ENCODE data around the gene SSU72.
"Not testable (repeated sequence)": the region's sequence is repeated elsewhere in the genome, so short reads cannot be mapped to it uniquely, and the experiment has no call there.

Gene SSU72

DNA sequence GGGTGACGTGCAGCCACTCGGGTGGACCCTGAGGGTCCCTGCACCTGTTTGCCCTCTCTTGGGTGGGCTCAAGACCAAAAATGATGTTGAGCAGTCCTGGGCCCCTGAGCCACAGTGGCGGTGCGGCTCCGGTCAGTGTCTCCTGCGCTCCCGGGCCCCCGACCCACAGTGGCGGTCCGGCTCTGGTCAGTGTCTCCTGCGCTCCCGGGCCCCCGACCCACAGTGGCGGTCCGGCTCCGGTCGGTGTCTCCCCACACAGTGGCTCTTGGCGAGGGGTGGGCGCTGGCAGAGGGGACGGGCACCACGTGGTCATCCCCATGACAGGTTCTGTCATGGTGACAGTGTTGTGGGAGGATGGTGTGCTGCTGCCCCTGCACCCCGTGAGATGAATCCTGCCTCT, 80.4 kb downstream of the SSU72 start:
- DNase-seq = not testable (repeated sequence)

Measured in activated CD4-positive, alpha-beta T cell treated with anti-CD3 and anti-CD28 coated beads for 48 hours (primary cell).